AG04450 (cell line): ENCODE measurements around the gene SLC25A1. TPM values are rescaled to one million over a fixed set of nuclear protein-coding genes. Genes with fewer than 3 reads are reported as not detected.

Experiments
- CTCF ChIA-PET: fragments of 300-600, 350-600 bp; formaldehyde crosslinking; extraction: SDS; loops from one replicate; lab custom pipeline; 2022; ENCODE audit warnings: antibody characterized with exemption, inconsistent platforms; lab: Charles Lee
- POLR2A ChIA-PET: fragments of 350-600 bp; formaldehyde crosslinking; extraction: SDS; loops from one replicate; lab custom pipeline; 2021; ENCODE audit warnings: antibody characterized with exemption, inconsistent platforms; lab: Yijun Ruan, JAX
- DNase-seq: peaks from one replicate; pipeline ENCODE4 v3.0.0-alpha.2; 2011; ENCODE audit warnings: low read depth, low spot score
- H3K27ac ChIP-seq: one replicate; pipeline ENCODE4 v1.5.1; 2012; ENCODE audit warnings: low read depth, low read length, control low read depth
- H3K27me3 ChIP-seq: one replicate; pipeline ENCODE4 v1.6.0; 2012; ENCODE audit warnings: low read length; ENCODE audit not compliant: control insufficient read depth, insufficient read depth
- H3K4me3 ChIP-seq: 2 replicates; pipeline ENCODE4 v1.5.1; 2011; ENCODE audit warnings: mild to moderate bottlenecking, low read depth, low read length, control low read depth
- H3K9me3 ChIP-seq: 2 replicates; pipeline ENCODE4 v1.5.1; 2012; ENCODE audit warnings: low read length; ENCODE audit not compliant: control insufficient read depth, insufficient read depth
- CTCF ChIP-seq: IDR thresholded peaks from 2 replicates; pipeline ENCODE4 v1.5.1; 2011; ENCODE audit warnings: low read depth, low read length, control low read depth, inconsistent platforms
- polyA plus RNA-seq: library from polyadenylated mRNA; depleted of rRNA; stranded (reverse); fragments of >200 nt; gene quantifications from 2 replicates; pipeline ENCODE4 v1.2.3, GENCODE V29; 2011

Gene SLC25A1
- polyA plus RNA-seq, 1 experiment = 18.4 TPM

- Histone ChIP-seq H3K4me3 (no peak overlapping the region), H3K27ac (no peak overlapping the region), H3K9me3 (peaks cover 11% of the 10 kb centered on the region), H3K27me3 (peaks cover 59% of the 10 kb centered on the region)
- DNase-seq = no peak
- no peak for TF ChIP-seq CTCF
- ChIA-PET POLR2A (no interaction called here), CTCF (no interaction called here)
Observed at GRCh38 chr22:19149047-19149883, 29.3 kb downstream of the SLC25A1 start.

- ChIA-PET POLR2A (no interaction called here), CTCF (no interaction called here)
- H3K27me3 ChIP-seq = peaks cover 53% of the 10 kb centered on the region
Observed at GRCh38 chr22:19148417-19149046, 30.0 kb downstream of the SLC25A1 start.

GRCh38 chr22:19147195-19147780 lies 31.2 kb downstream of the SLC25A1 start:
- H3K4me3 ChIP-seq = no peak overlapping the region
- ChIA-PET CTCF (interaction anchor here (1.5 kb wide), 1 partner anchor 15 kb away, joined by 3 read pairs; no protein-coding TSS in a partner anchor), POLR2A (no interaction called here)
- H3K27me3 ChIP-seq = peaks cover 47% of the 10 kb centered on the region
- no peak overlapping the region for H3K27ac ChIP-seq
- TF ChIP-seq CTCF = no peak
- H3K9me3 ChIP-seq = peaks cover 11% of the 10 kb centered on the region
- no peak for DNase-seq

More at GRCh38 chr22:19148417-19149046, 30.0 kb downstream of the SLC25A1 start:
- no peak overlapping the region for H3K27ac ChIP-seq
- no peak for DNase-seq
- no peak for TF ChIP-seq CTCF
- peaks cover 11% of the 10 kb centered on the region for H3K9me3 ChIP-seq
- no peak overlapping the region for H3K4me3 ChIP-seq

- DNase-seq = no peak
- CTCF ChIA-PET = interaction anchor here (1.5 kb wide), 1 partner anchor 15 kb away, joined by 3 read pairs; no protein-coding TSS in a partner anchor
- TF ChIP-seq CTCF = no peak
- Histone ChIP-seq H3K4me3 (no peak overlapping the region), H3K27me3 (peaks cover 38% of the 10 kb centered on the region), H3K9me3 (peaks cover 8% of the 10 kb centered on the region), H3K27ac (no peak overlapping the region)
- POLR2A ChIA-PET = no interaction called here
Observed at GRCh38 chr22:19146215-19146968, 32.1 kb downstream of the SLC25A1 start.
